H1 (cell line): ENCODE measurements around the gene TIAM2. TPM values are rescaled to one million over a fixed set of nuclear protein-coding genes. Genes with fewer than 3 reads are reported as not detected.

Source experiments
- CTCF ChIA-PET: fragments of 300-600 bp; sonication (Branson Sonifier 250); formaldehyde crosslinking; loops from one replicate; lab custom pipeline; 2021; ENCODE audit not compliant: partially characterized antibody; lab: Charles Lee
- POLR2A ChIA-PET: fragments of 300-600 bp; sonication (Branson Sonifier 250); formaldehyde crosslinking; loops from one replicate; lab custom pipeline; 2021; ENCODE audit warnings: inconsistent platforms; ENCODE audit not compliant: partially characterized antibody; lab: Charles Lee
- DNase-seq, 2 experiments: peaks; one replicate each; pipeline versions ENCODE4 v3.0.0 to v3.0.0-alpha.2; 2010 to 2022; ENCODE audit warnings: low spot score in 2 of 2, low read depth in 1 of 2, mixed read lengths in 1 of 2
- FAIRE-seq: peaks from 2 replicates; lab custom pipeline; 2011; peaks lifted over from hg19 to GRCh38; lab: Jason Lieb, UNC
- H2AFZ ChIP-seq: 2 replicates; pipeline ENCODE4 v1.8.1; 2012; ENCODE audit warnings: low read length, inconsistent platforms
- H2AK5ac ChIP-seq: 2 replicates; pipeline ENCODE4 v1.6.1; 2013; ENCODE audit warnings: low read depth, low read length
- H2BK120ac ChIP-seq: replicated peaks from 2 replicates; pipeline ENCODE3; 2013; ENCODE audit warnings: low read depth, low read length, inconsistent platforms
- H2BK12ac ChIP-seq: 2 replicates; pipeline ENCODE4 v1.6.1; 2013; ENCODE audit warnings: low read depth, low read length
- H2BK15ac ChIP-seq: 2 replicates; pipeline ENCODE4 v1.6.1; 2013; ENCODE audit warnings: low read length
- H2BK20ac ChIP-seq: 2 replicates; pipeline ENCODE4 v1.6.1; 2013; ENCODE audit warnings: low read length
- H2BK5ac ChIP-seq: 2 replicates; pipeline ENCODE4 v1.6.1; 2013; ENCODE audit warnings: low read depth, low read length
- H3K14ac ChIP-seq: 2 replicates; pipeline ENCODE4 v1.6.1; 2013; ENCODE audit warnings: inconsistent platforms; ENCODE audit not compliant: insufficient read length
- H3K18ac ChIP-seq: 2 replicates; pipeline ENCODE4 v1.6.1; 2013; ENCODE audit warnings: low read length; ENCODE audit errors: extremely low read depth
- H3K23ac ChIP-seq: 2 replicates; pipeline ENCODE4 v1.6.1; 2013; ENCODE audit warnings: inconsistent platforms; ENCODE audit not compliant: insufficient read length
- H3K23me2 ChIP-seq: 2 replicates; pipeline ENCODE4 v1.6.1; 2013; ENCODE audit warnings: low read depth, low read length
- H3K27ac ChIP-seq: 2 replicates; pipeline ENCODE4 v1.6.1; 2011; ENCODE audit warnings: low read depth, low read length, inconsistent platforms
- H3K27me3 ChIP-seq, 4 experiments: replicated peaks in 1 of 4; 1 replicate in 1 of 4; 2 replicates in 3 of 4; pipeline versions ENCODE4 v1.6.1 to v1.8.1; 2011 to 2013; ENCODE audit warnings: low read length in 3 of 4, mild to moderate bottlenecking in 3 of 4, inconsistent platforms in 2 of 4, mixed read lengths in 2 of 4, moderate library complexity in 1 of 4; ENCODE audit not compliant: control insufficient read depth in 3 of 4, insufficient read depth in 3 of 4; ENCODE audit errors: extremely low read depth in 1 of 4
- H3K36me3 ChIP-seq, 4 experiments: 2 replicates each; pipeline versions ENCODE4 v1.6.1 to v1.8.1; 2011 to 2013; ENCODE audit warnings: mild to moderate bottlenecking in 4 of 4, low read length in 3 of 4, moderate library complexity in 2 of 4, control low read depth in 1 of 4, inconsistent platforms in 1 of 4; ENCODE audit not compliant: insufficient read depth in 4 of 4, control insufficient read depth in 2 of 4
- H3K4ac ChIP-seq: replicated peaks from 2 replicates; pipeline ENCODE3; 2013; ENCODE audit warnings: low read length, low read depth, mixed read lengths, inconsistent platforms; ENCODE audit not compliant: insufficient read length
- H3K4me1 ChIP-seq, 4 experiments: replicated peaks in 1 of 4; 1 replicate in 1 of 4; 2 replicates in 3 of 4; pipeline versions ENCODE4 v1.6.1 to v1.8.1; 2011 to 2013; ENCODE audit warnings: low read length in 3 of 4, inconsistent platforms in 2 of 4, mixed read lengths in 1 of 4; ENCODE audit not compliant: insufficient read depth in 4 of 4, control insufficient read depth in 3 of 4
- H3K4me2 ChIP-seq, 2 experiments: 2 replicates each; pipeline versions ENCODE4 v1.6.1 to v1.8.1; 2011 to 2013; ENCODE audit warnings: low read depth in 2 of 2, low read length in 2 of 2, control low read depth in 1 of 2, inconsistent platforms in 1 of 2, mild to moderate bottlenecking in 1 of 2; ENCODE audit not compliant: insufficient read depth in 1 of 2
- H3K4me3 ChIP-seq, 4 experiments: fragments of 200-600, 300-600 bp in 1 of 4; sonication (generic), shearing (Covaris generic), sonication (Bioruptor Twin) in 1 of 4; 2 replicates each; pipeline versions ENCODE4 v1.5.1 to v1.8.1; 2011 to 2016; ENCODE audit warnings: low read length in 4 of 4, low read depth in 3 of 4, control low read depth in 2 of 4, inconsistent platforms in 2 of 4, mild to moderate bottlenecking in 2 of 4, mixed read lengths in 1 of 4, moderate library complexity in 1 of 4; ENCODE audit not compliant: insufficient read depth in 2 of 4; ENCODE audit errors: extremely low read depth in 1 of 4
- H3K56ac ChIP-seq: replicated peaks from 2 replicates; pipeline ENCODE3; 2013; ENCODE audit warnings: low read depth, mild to moderate bottlenecking, mixed read lengths, low read length, inconsistent platforms; ENCODE audit not compliant: insufficient read length
- H3K79me1 ChIP-seq: 2 replicates; pipeline ENCODE4 v1.6.1; 2013; ENCODE audit warnings: low read depth, low read length, control low read depth
- H3K79me2 ChIP-seq, 2 experiments: 2 replicates each; pipeline versions ENCODE4 v1.6.1 to v1.8.1; 2012 to 2013; ENCODE audit warnings: low read length in 2 of 2, mild to moderate bottlenecking in 2 of 2, inconsistent platforms in 1 of 2; ENCODE audit not compliant: insufficient read depth in 2 of 2, control insufficient read depth in 1 of 2
- H3K9ac ChIP-seq, 4 experiments: replicated peaks in 1 of 4; 1 replicate in 1 of 4; 2 replicates in 3 of 4; pipeline versions ENCODE4 v1.6.1 to v1.8.1; 2011 to 2013; ENCODE audit warnings: low read depth in 3 of 4, low read length in 3 of 4, control low read depth in 2 of 4, mild to moderate bottlenecking in 2 of 4, moderate library complexity in 2 of 4, inconsistent platforms in 1 of 4; ENCODE audit errors: extremely low read depth in 1 of 4
- H3K9me3 ChIP-seq, 2 experiments: 2 replicates each; pipeline versions ENCODE4 v1.6.1 to v1.8.1; 2012 to 2013; ENCODE audit warnings: mild to moderate bottlenecking in 2 of 2, moderate library complexity in 2 of 2, control low read depth in 1 of 2, inconsistent platforms in 1 of 2, low read depth in 1 of 2, low read length in 1 of 2, mixed read lengths in 1 of 2; ENCODE audit not compliant: insufficient read depth in 2 of 2
- H4K20me1 ChIP-seq, 2 experiments: replicated peaks in 1 of 2; 2 replicates each; pipeline versions ENCODE3 to v1.8.1; 2011 to 2013; ENCODE audit warnings: inconsistent platforms in 2 of 2, low read length in 2 of 2, mild to moderate bottlenecking in 1 of 2; ENCODE audit not compliant: insufficient read depth in 2 of 2, control insufficient read depth in 1 of 2
- H4K5ac ChIP-seq: 2 replicates; pipeline ENCODE4 v1.6.1; 2013; ENCODE audit warnings: low read length, low read depth, mixed read lengths, inconsistent platforms; ENCODE audit not compliant: insufficient read length
- H4K8ac ChIP-seq: 2 replicates; pipeline ENCODE4 v1.8.0; 2013; ENCODE audit warnings: mild to moderate bottlenecking, moderate library complexity, low read length, inconsistent platforms; ENCODE audit not compliant: insufficient read depth; ENCODE audit errors: extremely low read depth
- H4K91ac ChIP-seq: replicated peaks from 2 replicates; pipeline ENCODE3; 2013; ENCODE audit warnings: low read length, mixed read lengths, inconsistent platforms; ENCODE audit not compliant: insufficient read length
- BACH1 ChIP-seq: IDR thresholded peaks from 2 replicates; pipeline ENCODE4 v1.6.1; 2012; ENCODE audit warnings: low read length, improper control_type of control experiment
- CEBPB ChIP-seq: IDR thresholded peaks from 2 replicates; pipeline ENCODE4 v1.6.1; 2012; ENCODE audit warnings: low read depth, low read length
- EGR1 ChIP-seq: IDR thresholded peaks from 2 replicates; pipeline ENCODE4 v1.6.1; 2011; ENCODE audit warnings: low read depth, low read length, borderline replicate concordance
- EP300 ChIP-seq, 2 experiments: IDR thresholded peaks; 1 replicate in 1 of 2; 2 replicates in 1 of 2; pipeline ENCODE4 v1.6.1; 2011 to 2012; ENCODE audit warnings: low read depth in 2 of 2, low read length in 2 of 2, mild to moderate bottlenecking in 2 of 2, borderline replicate concordance in 1 of 2, inconsistent platforms in 1 of 2, moderate library complexity in 1 of 2
- MAFK ChIP-seq: IDR thresholded peaks from 2 replicates; pipeline ENCODE4 v1.6.1; 2012; ENCODE audit warnings: low read depth, mild to moderate bottlenecking, improper control_type of control experiment, low read length
- RNF2 ChIP-seq: fragments of 200-900, 300-1000 bp; sonication (generic); IDR thresholded peaks from 2 replicates; pipeline ENCODE4 v1.7.1; 2016; ENCODE audit warnings: borderline replicate concordance, low read depth, mild to moderate bottlenecking, antibody characterized with exemption, low read length; ENCODE audit not compliant: poor library complexity, severe bottlenecking; ENCODE audit errors: missing control alignments
- SUZ12 ChIP-seq: fragments of 200-600 bp; sonication (generic); IDR thresholded peaks from 2 replicates; pipeline ENCODE4 v1.6.1; 2012; ENCODE audit warnings: mild to moderate bottlenecking, inconsistent platforms, low read length, moderate library complexity, mixed read lengths
- WGBS, 2 experiments: shearing (Covaris generic) in 1 of 2; methylation state at CpG; one replicate each; pipeline versions ENCODE4 v1.1.6 to v1.1.7; 2013 to 2015; ENCODE audit warnings: low lambda C conversion rate in 2 of 2, mixed read lengths in 2 of 2, inconsistent platforms in 1 of 2, low coverage in 1 of 2, missing lambda C conversion rate in 1 of 2; ENCODE audit not compliant: insufficient replicate concordance in 2 of 2, insufficient coverage in 1 of 2, insufficient read length in 1 of 2; ENCODE audit errors: extremely low coverage in 1 of 2, missing lambda C conversion rate in 1 of 2; 5-methylcytosine and 5-hydroxymethylcytosine counted together
- polyA plus RNA-seq, 7 experiments: library from polyadenylated mRNA; depleted of rRNA in 3 of 7; stranded (reverse) in 5 of 7; unstranded in 2 of 7; fragments of >200 nt in 5 of 7; fragments of 200-250 nt in 2 of 7; gene quantifications; 1 replicate in 5 of 7; 2 replicates in 1 of 7; 4 replicates in 1 of 7; pipeline versions ENCODE4 v1.2.1 to v1.2.3, GENCODE V29; 2011 to 2013; ENCODE audit warnings: missing spikeins in 2 of 7, mixed read lengths in 2 of 7
- total RNA-seq: library from RNA; stranded (reverse); fragmentation: NEBNext Ultra II Directional; extraction: Animal tissue kit (Norgen Biotek cat#: 25700); gene quantifications from 2 replicates; pipeline ENCODE4 v1.2.1, GENCODE V29; 2021
- TF ChIP-seq, protein P1 (sequence below): IDR thresholded peaks from 2 replicates; pipeline ENCODE4 v1.6.1; 2012; ENCODE audit warnings: inconsistent platforms
- TF ChIP-seq, protein P2 (sequence below): IDR thresholded peaks from 2 replicates; pipeline ENCODE4 v1.6.1; 2012; ENCODE audit warnings: low read length, inconsistent platforms

TIAM2 gene
- total and polyA plus RNA-seq, 2 of the 8 experiments (the other 6 are each of a cell fraction or from before 2014, with no cell fraction given), result 7.4 to 23.9 TPM

DNA sequence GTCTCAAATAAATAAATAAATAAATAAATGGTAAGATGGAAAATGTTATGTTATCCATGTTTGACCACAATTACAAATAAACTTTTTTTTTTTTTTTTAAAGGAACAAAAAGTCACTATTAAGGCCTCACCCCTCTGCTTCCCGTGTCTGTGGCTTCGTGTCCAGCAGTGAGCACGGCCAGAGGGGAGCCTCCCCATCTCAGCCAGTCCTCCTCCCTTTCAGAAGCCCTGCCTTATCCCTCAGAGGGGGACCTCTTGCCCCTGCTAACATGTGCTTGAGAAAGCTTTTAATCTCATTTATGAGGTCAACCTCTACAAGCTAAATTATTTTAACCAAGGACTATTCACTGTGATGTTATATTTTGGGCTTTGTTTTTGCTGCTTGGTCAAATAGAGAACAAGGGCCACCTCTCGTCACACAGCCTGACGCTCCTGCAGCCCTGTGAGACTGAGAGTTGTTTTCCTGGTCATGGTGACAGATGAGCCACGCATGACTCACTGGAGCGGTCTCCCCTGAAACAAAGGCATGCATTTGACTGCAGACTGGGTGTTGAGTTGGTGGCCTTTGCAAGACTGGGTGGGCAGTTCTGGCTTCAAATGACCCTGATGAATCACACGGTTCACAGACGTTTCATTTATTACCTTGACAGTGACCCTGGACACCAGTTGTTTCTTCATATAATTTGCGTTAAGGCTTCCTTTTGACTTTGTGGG, 131.8 kb downstream of the TIAM2 start:
- Histone ChIP-seq H2BK12ac (no peak overlapping the region; the same call in 1 of the 2 replicates), H3K4me1 (peaks cover 2 to 12% (median 10%) of the 10 kb centered on the region in 4 experiments; a peak in 6 of 7 replicates), H3K4me3 (no peak overlapping the region), H3K27me3 (no peaks in the 10 kb centered on the region), H3K56ac (no peak overlapping the region), H2BK15ac (peak overlapping the region; percentile 1; the same call in 1 of the 2 replicates), H3K14ac (no peak overlapping the region), H2BK5ac (peak overlapping the region; percentile 19; the same call in 1 of the 2 replicates), H2AK5ac (peak overlapping the region; percentile 71; the same call in 1 of the 2 replicates), H3K9me3 (no peaks in the 10 kb centered on the region), H3K9ac (no peak overlapping the region; a peak in 1 of 7 replicates), H3K4me2 (no peak overlapping the region), H3K27ac (peak overlapping the region; percentile 25; the same call in 1 of the 2 replicates), H4K5ac (peak overlapping the region; percentile 42), H2BK20ac (no peak overlapping the region), H4K91ac (peak overlapping the region; percentile 31), H3K4ac (no peak overlapping the region), H2BK120ac (no peak overlapping the region), H2AFZ (no peak overlapping the region), H3K18ac (no peak overlapping the region), H3K23me2 (no peaks in the 10 kb centered on the region; the same call in 1 of the 2 replicates), H3K36me3 (peaks cover 0 to 12% (median 0%) of the 10 kb centered on the region in 4 experiments; a peak in 2 of 8 replicates), H4K8ac (no peak overlapping the region), H3K79me2 (no peaks in the 10 kb centered on the region), H3K79me1 (no peaks in the 10 kb centered on the region; the same call in 1 of the 2 replicates), H4K20me1 (no peaks in the 10 kb centered on the region), H3K23ac (no peak overlapping the region)
- FAIRE-seq, result no peak
- DNase-seq, result no peak
- ChIA-PET CTCF (interaction anchor here (0.5 to 1.3 kb wide), 4 partner anchors 18 to 152 kb away, joined by 3 to 4 read pairs (median 3); no protein-coding TSS in a partner anchor), POLR2A (interaction anchor here (1.0 to 1.5 kb wide), 2 partner anchors 9 to 12 kb away, joined by 3 read pairs; no protein-coding TSS in a partner anchor)
- TF ChIP-seq SUZ12 (no peak), RNF2 (no peak), MAFK (no peak), EP300 (IDR thresholded peaks at IDR 0.05; ENCODE audit: borderline replicate concordance in 1 of 2, low read depth in 2 of 2, low read length in 2 of 2) (no peak), EGR1 (no peak), BACH1 (no peak), CEBPB (no peak)
- TF ChIP-seq, protein P1, sequence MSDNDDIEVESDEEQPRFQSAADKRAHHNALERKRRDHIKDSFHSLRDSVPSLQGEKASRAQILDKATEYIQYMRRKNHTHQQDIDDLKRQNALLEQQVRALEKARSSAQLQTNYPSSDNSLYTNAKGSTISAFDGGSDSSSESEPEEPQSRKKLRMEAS, result no peak
- TF ChIP-seq, protein P2, sequence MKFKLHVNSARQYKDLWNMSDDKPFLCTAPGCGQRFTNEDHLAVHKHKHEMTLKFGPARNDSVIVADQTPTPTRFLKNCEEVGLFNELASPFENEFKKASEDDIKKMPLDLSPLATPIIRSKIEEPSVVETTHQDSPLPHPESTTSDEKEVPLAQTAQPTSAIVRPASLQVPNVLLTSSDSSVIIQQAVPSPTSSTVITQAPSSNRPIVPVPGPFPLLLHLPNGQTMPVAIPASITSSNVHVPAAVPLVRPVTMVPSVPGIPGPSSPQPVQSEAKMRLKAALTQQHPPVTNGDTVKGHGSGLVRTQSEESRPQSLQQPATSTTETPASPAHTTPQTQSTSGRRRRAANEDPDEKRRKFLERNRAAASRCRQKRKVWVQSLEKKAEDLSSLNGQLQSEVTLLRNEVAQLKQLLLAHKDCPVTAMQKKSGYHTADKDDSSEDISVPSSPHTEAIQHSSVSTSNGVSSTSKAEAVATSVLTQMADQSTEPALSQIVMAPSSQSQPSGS, result no peak
- 80% methylated on average over 10 of the region's 10 CpGs; no CpG with 5 or more reads in 1 of the 2 experiments for WGBS, 2 experiments
